GM21360 (cell line): ENCODE data around the gene MAP2K2.
"Not testable (repeated sequence)": the region's sequence is repeated elsewhere in the genome, so short reads cannot be mapped to it uniquely, and the experiment has no call there.

Experiments
- ATAC-seq: cut with Tn5 transposase; IDR thresholded peaks from one replicate; pipeline ENCODE4 v1.9.1; 2021; ENCODE audit warnings: mild to moderate bottlenecking, moderate library complexity; ENCODE audit not compliant: unreplicated experiment

MAP2K2 gene

DNA sequence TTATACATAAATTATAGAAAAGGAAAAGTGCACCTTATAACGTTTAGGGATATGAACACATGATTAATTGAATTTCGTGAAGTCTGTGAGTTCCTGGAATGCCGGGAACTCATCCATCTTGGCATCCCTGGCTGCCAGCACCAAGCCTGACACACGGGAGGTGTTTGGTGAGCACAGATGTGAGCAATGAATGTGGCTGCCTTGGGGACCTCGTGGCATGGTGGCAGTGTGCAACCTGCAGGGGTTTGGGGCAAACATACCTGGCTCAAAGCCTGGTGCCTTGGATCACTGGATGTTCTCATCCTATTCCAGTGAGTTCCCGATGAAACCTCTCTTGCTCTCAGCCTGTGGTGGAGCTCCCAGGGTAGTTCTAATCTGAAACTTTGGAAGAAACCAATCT lies 10.4 kb upstream of the MAP2K2 start:
- no peak for ATAC-seq

DNA sequence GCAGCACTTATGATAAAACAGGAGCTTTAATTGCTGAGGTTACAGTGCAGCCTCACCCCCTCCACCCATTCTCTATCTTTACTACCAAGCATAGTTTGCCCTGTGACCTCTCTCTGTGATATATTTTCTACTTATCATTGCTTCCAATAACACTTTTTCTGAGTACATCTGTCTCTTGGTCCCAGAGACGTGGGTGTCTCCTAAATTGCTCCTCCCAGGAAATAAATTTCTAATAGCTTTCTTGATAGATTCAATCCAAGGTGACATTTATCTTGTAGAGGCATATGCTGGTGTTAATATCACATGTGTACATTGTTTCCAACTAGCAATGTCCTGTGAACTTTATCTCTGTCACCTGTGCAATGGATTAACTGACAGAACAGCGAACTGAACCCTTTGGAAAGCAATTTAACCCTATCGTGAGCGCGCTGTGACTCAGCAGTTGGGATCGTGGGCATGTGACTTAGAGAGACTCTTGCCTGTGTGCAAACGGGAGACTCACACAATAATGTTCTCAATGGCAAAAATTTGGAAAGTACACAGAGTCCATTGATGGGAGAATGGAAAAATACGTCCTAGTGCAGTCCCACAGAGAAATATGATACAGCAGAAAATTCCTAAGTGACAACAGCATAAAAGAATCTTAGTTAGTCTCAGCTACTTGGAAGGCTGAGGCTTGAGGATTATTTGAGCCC lies 7.0 kb upstream of the MAP2K2 start:
- no peak for ATAC-seq

DNA sequence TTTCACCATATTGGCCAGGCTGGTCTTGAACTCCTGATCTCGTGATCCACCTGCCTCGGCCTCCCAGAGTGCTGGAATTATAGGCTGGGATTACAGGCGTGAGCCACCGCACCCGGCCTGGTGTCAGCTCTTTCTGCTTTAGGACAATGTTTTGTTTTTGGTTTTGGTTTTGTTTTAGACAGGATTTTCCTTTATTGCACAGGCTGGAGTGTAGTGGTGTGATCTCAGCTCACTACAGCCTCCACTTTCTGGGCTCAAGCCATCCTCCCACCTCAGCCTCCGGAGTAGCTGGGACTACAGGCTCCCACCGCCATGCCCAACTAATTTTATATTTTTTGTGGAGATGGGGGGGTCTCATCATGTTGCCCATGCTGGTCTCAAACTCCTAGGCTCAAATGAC lies 5.1 kb upstream of the MAP2K2 start:
- not testable (repeated sequence) for ATAC-seq

DNA sequence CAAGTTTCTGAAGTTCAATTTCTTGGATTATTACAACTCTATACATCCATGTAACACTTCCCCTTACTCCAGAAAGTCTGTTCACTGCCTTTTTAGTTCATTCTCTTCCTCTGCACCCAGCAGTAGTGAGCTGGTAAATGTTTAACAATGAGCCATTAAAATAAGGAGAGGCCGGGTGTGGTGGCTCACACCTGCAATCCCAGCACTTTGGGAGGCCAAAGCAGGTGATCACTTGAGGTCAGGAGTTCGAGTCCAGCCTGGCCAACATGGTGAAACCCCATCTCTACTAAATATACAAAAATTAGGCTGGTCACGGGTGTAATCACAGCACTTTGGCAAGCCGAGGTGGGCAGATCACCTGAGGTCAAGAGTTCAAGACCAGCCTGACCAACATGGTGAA lies 3.4 kb upstream of the MAP2K2 start:
- ATAC-seq = not testable (repeated sequence)

DNA sequence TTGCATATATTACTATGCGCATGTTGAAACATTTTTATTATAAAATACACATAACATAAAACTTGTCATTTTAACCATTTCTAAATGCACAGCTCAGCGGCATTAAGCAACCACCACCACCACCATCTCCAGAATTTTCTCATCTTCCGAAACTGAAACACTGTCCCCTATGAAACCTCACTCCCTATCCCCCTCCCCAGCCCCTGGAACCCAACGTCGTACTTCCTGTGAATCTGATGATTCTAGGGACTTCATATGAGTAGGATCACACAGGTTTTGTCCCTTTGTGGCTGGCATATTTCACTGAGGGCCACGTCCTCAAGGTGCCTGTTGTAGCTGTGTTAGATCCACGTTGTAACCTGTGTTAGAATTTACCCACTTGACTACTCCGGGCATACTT lies 716 bp upstream of the MAP2K2 start:
- ATAC-seq = no peak

DNA sequence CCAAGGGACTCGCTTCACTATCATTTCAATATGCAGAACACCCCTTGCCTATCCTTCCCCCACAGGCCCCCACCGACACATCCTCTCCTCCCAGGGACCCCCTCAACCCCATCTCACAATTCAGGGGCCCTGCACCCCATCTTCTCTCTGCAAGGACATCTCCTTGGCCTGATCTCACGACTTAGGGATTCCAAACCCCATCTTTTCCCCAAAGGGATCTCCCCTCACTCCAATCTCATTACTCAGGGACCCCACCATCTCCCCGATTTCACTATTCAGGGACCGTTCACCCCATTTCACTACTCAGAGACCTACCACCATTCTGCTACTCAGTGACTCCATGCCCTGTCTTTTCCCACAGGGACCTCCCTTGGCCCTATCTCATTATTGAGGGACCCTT lies 1.4 kb downstream of the MAP2K2 start:
- ATAC-seq = no peak

DNA sequence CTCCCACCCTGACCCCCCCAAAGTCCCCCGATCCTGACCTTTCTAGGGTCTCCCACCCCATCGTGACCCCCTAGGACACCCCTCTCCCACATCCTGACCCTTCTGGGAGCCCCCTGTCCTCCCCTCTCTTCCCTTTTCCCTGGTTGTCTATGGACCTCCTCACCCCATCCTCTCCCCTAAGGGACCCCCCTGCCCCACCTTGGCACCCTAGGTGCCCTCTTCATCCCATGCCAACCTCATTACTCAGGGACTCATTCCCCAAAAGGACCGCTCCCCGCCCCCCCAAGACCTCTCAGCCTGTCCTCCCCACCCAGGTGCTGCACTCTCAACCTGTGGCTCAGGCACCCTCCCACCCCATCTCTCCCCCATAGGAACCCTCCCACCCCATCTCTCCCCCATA lies 2.1 kb downstream of the MAP2K2 start:
- ATAC-seq = no peak

DNA sequence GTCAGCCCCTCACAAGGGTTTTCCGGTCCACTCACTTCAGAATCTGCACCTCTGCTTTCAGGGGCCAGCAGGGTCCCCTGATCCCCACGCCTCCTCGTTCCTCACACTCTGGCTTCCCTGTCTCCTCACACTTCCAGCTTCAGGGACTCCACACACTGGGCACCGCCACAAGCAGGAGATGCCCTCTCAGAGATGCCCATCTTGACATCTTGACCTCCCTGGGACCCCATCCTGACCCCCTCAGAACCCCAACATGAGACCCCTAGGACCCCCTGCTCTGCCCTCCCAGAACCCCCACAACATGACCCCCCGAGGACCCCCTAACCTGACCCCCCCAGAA lies 2.7 kb downstream of the MAP2K2 start:
- no peak for ATAC-seq

DNA sequence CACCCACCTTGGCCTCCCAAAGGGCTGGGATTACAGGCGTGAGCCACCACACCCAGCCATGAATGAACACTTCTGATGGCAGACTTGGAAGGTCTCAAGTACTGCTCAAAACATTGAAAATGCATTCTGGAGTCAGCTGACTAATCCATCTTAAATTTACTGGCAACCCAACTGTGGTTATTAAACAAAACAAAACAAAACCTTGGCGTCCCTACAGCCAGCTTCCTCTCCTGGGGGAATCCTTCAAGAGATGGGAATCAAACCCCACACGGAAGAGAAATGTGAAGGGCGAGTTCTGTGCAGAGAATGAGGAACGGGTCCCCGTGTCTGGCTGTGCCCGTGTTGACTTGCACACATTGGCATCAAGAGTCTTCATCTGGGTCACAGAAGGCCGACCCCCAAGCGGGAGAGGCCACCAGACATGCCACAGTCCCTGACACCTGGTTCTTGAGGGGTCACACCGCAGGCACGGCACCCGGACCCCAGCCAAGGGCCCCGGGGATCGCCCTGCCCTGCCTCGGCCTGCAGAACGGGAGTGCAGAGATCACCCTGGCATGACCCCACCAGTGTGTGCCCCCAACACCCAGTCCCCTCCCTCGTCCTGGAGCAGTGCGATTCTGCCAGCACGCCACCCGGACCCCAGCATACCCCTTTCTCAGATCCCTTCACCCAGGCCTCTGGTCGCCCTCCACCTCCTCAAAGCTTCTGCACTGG lies 3.2 kb downstream of the MAP2K2 start:
- ATAC-seq = no peak

DNA sequence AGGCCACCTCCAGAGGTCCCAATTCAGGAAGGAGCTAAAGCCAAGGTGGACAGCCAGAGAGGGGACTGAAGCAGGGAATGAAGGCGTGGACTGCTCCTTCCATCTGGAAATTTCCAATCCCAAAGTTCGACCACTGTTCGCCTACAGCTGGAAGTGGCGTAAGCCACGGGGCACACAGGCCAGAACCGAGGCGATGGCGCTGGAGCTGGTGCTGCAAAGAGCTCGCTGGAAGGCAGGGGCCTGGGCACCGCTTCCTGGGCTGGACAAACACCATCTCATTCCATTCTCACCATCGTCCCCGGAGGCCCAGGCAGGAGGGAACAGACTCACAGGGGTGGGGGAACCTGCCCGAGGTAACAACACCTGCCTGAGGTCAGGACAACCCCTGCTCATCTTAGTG lies 4.2 kb downstream of the MAP2K2 start:
- no peak for ATAC-seq

DNA sequence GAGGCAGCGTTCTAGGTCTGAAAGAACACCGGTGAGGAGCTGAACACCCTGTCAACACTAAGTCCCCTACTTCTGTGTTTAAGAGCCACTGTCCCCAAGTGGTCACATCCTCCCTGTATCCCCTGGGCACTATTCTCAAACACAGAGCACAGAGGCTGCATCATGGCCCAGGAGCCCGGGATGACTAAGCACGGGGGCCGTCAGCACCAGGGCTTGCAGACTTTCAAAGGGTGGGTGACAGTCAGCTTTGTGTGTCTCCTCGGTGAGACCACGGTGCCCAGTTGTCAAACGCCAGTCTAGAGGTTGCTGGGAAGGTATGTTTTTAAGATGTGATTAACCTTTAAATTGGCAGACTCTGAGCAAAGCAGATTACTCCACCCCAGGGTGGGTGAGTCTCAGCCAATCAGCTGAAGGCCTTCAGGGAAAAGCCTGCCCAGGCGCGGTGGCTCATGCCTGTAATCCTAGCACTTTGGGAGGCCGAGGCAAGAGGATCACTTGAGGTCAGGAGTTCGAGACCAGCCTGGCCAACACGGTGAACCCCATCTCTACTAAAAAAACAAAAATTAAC lies 8.0 kb downstream of the MAP2K2 start:
- no peak for ATAC-seq

DNA sequence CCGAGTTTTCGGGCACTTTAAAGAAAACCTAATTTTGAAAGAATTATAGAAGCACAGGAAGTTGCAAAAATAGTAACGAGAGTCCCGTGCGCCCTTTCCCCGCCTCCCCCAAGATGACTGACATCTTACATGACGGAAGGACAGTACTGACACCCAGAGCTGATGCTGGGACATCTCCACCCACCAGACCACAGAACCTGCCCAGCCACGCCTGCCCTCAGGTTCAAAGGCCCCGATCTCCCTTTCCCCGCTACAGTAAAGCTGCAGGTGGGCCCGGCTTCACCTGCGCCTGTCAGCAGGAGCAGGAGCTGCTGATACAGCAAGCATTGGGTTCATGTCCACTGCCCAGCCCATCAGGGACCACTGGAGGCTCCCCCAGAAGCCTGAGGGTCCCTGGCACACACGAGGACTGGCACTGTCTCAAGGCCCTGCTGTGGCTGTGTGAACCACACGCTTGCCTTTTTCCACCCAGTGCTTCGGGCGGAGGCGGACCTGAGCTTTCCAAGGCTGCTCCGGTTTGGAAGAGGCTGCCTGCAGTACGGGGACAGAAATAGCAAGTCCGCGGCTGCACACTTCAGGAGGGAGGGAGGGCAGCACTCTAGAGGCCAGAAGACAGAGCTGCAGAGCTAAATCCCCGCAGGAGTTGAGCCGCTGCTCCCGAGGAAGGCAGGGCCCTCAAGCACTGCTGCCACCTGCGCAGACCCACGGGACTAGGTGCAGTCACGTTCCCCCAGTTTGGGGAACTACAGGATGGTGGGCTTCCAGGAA lies 8.7 kb downstream of the MAP2K2 start:
- ATAC-seq = peak; percentile 56

DNA sequence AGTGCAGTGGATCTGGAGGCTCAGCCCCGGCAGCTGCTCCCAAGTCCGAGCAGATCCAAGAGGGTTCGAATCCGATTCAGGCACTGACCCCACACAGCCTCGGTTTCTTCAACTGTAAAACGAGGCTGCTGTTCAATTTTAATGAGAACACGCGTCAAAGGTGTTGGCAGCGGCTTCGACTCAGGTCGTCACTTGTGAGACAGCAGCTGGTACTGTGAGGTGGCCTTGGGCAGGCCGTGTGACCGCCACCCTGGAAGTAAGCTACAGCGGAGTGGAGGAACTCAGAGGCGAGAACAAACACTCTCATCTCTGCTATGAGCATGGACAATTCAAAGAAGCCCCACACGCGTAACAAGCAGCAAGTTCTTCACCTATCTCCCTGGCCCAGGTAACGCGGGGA lies 9.7 kb downstream of the MAP2K2 start:
- no peak for ATAC-seq

DNA sequence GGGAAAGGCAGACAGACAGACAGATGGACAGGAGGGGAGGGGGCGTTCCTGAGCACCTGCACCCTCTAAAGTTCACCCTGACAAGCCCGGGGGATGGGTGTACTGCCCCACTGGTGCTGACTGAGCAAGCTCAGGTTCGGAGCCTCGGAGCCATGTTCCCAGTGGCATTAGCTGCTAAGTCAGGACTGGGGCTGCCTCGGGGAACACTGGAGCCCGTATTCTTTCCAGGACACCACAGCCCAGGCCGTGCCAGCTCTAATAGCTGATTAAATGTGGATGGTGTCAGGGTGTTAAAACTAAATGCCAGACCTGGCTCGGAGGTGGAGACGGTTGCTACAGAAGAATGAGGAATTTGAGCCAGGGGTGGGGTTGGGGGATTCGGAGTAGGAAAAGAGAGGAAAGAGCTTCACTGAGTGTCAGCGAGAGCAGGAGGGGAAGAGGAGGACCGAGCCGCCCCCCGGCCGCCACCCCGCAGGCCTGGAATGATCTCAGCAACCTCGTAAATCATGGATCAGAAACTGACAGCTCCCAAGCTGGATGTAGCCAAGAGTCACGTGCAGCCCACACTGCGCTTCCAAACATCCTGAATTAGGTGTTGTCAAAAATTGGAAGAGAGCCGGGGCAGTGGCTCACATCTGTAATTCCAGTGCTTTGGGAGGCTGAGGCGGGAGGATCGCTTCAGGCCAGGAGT lies 10.4 kb downstream of the MAP2K2 start:
- ATAC-seq = no peak

DNA sequence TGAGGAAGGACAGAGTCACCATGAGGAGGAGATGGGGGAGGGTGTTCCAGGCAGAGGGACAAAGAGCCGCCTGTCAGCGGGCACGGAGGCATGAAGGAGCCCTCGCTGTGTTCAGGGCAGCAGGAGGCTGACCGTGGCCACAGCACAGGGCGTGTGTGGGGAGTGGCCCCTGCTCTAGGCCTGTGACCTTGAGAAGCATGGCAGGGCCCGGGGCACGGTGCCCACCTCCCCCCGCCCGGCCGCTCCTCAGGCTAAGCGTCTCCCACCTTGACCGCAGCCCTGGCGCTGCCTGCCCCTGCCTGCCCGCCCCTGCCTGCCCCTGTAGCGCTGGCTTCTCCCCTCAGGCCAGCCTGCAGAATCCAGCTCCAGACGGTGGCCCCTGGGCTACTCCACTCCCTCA lies 11.6 kb downstream of the MAP2K2 start:
- no peak for ATAC-seq

DNA sequence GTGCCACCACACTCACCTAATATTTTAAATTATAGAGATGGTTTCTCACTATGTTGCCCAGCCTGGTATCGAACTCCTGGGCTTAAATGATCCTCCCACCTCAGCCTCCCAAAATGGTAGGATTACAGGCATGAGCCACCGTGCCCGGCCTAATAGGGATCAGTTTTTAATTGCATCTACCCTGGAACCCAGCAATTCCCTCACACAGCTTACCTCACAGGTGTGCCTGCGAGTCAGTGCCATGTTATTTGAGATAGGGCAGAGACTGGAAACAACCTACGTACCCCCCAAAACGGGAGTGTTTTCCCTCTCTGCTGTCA lies 14.3 kb downstream of the MAP2K2 start:
- ATAC-seq = no peak

DNA sequence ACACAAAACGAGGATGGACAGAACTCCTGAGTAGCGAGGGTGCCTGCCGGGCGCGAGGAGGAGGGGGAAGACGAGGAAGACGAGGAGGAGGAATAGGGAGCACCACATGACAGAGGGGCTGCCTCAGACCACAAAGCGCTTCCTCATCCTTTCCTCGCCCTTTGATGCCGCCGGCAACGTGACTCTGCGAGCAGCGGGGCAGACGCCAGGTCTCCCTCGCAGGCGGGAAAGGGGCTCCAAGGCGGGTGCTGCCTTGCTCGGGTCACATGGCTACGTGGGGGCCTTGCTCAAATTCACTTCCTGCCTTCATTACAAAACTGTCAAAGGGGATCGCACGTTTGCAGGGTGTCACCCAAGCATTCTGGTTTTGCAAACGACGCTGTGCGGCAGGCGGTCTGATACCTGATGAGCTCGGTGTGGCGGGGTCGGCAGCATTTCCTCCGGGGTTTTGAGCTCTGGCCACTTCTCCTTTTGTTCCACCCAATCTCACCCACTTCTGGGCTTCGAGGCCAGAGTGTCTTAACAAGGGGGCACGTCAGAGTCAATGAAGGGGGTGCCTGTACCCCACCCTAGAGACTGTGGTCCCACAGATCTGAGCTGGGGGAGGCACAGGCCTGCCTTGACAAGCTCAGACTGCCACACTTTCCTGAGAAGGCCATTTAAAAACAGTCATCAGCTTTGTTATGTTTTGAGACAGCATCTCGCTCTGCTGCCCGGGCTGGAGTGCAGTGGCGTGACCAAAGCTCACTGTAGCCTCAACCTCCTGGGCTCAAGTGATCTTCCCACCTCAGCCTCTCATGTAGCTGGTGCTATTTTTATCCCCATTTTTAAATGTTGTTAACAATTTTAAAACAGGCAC lies 14.9 kb downstream of the MAP2K2 start:
- peak; percentile 52 for ATAC-seq

DNA sequence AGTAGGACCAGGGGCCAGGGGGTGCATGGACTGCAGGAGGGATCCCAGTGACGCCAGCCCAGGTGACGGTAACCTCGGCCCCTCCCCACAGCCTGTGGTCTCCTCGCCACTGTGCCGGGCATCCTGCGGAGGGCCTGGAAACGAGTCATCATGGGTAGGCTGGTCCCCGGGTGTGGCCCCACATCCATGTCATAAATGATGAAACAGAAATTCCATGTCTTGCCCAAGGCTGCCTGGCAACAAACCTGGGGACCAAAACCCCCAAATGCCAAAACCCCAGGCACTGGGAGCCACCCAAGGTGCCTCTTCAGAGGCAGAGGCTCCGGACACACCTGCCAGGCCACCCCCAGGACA lies 20.9 kb downstream of the MAP2K2 start:
- no peak for ATAC-seq

DNA sequence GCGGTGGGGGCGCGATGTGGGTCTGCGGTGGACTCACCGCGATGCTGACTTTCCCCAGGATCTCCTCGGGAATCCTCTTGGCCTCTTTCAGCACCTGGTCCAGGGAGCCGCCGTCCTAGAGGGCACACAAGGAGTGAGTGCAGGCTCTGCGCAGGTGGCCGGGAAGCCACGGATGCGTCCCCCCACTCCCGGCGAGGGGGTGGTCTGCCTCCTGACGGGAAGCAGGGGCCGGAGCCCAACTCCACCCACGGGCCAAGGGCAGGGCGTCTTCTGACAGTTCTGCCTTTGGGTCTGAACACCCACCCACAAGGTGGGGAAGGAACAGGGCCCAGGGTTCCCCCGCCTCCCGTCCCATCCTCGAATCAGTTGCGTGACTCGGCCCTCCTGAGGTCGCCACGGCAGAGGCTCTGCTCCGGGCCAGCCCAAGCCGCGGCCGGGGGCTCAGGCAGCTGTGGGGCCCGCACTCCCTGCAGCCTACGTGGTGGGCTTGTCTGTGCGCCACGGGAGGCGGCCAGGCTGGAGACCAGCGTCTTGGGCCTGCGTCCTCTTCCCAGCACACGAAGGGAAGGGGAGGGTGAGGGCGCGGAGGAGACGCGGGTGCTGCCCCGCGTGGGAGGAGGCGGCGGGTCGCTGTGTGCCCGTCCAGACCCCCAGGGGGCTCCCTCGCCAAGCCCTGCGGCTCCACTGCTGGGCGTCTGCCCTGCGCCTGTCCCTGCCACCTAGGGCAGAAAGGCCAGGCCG lies 21.4 kb downstream of the MAP2K2 start:
- no peak for ATAC-seq

DNA sequence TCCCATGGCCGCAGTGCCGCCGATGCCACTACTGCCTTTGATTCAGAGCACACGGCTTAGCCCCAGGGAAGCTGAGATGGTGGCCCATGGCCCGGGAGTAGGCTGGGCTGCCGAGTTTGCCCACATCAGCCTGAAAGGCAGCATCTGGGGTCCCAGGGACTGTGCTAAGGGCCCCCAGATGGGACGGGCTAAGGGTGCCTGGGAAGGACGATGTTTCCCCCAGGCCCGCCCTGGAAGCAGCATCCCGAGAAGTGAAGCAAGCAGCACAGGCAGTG lies 22.5 kb downstream of the MAP2K2 start:
- no peak for ATAC-seq
